SU-DHL-6 (cell line): ENCODE data around the gene INO80.

Source experiments
- H2AFZ ChIP-seq: fragments of 200-600 bp; sonication (generic); 2 replicates; pipeline ENCODE4 v1.6.1; 2014; ENCODE audit warnings: low read depth, mild to moderate bottlenecking, moderate library complexity, mixed read lengths, antibody characterized with exemption, low read length; ENCODE audit not compliant: severe bottlenecking
- H3F3A ChIP-seq: fragments of 200-600 bp; shearing (Covaris generic); 2 replicates; pipeline ENCODE4 v1.6.0; 2016; ENCODE audit warnings: antibody characterized with exemption, mild to moderate bottlenecking; ENCODE audit not compliant: insufficient read depth
- H3K27ac ChIP-seq: fragments of 200-600 bp; sonication (generic); 2 replicates; pipeline ENCODE4 v1.5.1; 2016; ENCODE audit warnings: low read depth, mild to moderate bottlenecking, low read length, moderate library complexity, mixed read lengths
- H3K27me3 ChIP-seq: fragments of 200-600 bp; sonication (generic), shearing (Covaris generic); 2 replicates; pipeline ENCODE4 v1.6.0; 2014; ENCODE audit warnings: mild to moderate bottlenecking, low read length
- H3K36me3 ChIP-seq: fragments of 200-600 bp; sonication (generic); 2 replicates; pipeline ENCODE4 v1.6.1; 2014; ENCODE audit warnings: mild to moderate bottlenecking, low read length, mixed read lengths
- H3K4me2 ChIP-seq: fragments of 300-600, 200-600 bp; shearing (Covaris generic), sonication (generic); 2 replicates; pipeline ENCODE4 v1.6.0; 2014; ENCODE audit warnings: low read length, low read depth, mild to moderate bottlenecking; ENCODE audit not compliant: poor library complexity, severe bottlenecking
- H3K4me3 ChIP-seq: fragments of 200-600 bp; sonication (generic); 2 replicates; pipeline ENCODE4 v1.5.1; 2014; ENCODE audit warnings: antibody characterized with exemption, low read length, mild to moderate bottlenecking, mixed read lengths; ENCODE audit not compliant: insufficient read depth, poor library complexity, severe bottlenecking
- H3K79me2 ChIP-seq: fragments of 200-600 bp; sonication (generic); 2 replicates; pipeline ENCODE4 v1.6.1; 2014; ENCODE audit warnings: mild to moderate bottlenecking, low read length, moderate library complexity; ENCODE audit not compliant: insufficient read depth
- H3K9ac ChIP-seq: fragments of 200-600 bp; sonication (generic); 2 replicates; pipeline ENCODE4 v1.7.0; 2014; ENCODE audit warnings: mild to moderate bottlenecking, low read length
- H3K9me2 ChIP-seq: fragments of 200-600 bp; sonication (generic); replicated peaks from 2 replicates; pipeline ENCODE4 v1.6.1; 2014; ENCODE audit warnings: low read length; ENCODE audit not compliant: insufficient read depth
- H3K9me3 ChIP-seq: fragments of 200-600 bp; sonication (generic); 2 replicates; pipeline ENCODE4 v1.6.1; 2014; ENCODE audit warnings: low read length, mixed read lengths; ENCODE audit not compliant: insufficient read depth
- H4K20me1 ChIP-seq: fragments of 200-600 bp; sonication (generic); 2 replicates; pipeline ENCODE4 v1.6.1; 2014; ENCODE audit warnings: low read depth, mild to moderate bottlenecking, antibody characterized with exemption, low read length, moderate library complexity, mixed read lengths
- EZH2phosphoT487 ChIP-seq: fragments of 200-600 bp; sonication (generic), shearing (Covaris generic); conservative IDR thresholded peaks from 2 replicates; pipeline ENCODE4 v1.6.1; 2018; ENCODE audit warnings: mild to moderate bottlenecking, antibody characterized with exemption, low read length, moderate library complexity, mixed read lengths
- TF ChIP-seq, protein P1 (sequence below): fragments of 200-600 bp; sonication (generic); IDR thresholded peaks from one replicate; pipeline ENCODE4 v1.5.1; 2017; ENCODE audit warnings: antibody characterized with exemption, mild to moderate bottlenecking, low read length, moderate library complexity; ENCODE audit not compliant: insufficient read depth, poor library complexity, severe bottlenecking

The INO80 gene

DNA sequence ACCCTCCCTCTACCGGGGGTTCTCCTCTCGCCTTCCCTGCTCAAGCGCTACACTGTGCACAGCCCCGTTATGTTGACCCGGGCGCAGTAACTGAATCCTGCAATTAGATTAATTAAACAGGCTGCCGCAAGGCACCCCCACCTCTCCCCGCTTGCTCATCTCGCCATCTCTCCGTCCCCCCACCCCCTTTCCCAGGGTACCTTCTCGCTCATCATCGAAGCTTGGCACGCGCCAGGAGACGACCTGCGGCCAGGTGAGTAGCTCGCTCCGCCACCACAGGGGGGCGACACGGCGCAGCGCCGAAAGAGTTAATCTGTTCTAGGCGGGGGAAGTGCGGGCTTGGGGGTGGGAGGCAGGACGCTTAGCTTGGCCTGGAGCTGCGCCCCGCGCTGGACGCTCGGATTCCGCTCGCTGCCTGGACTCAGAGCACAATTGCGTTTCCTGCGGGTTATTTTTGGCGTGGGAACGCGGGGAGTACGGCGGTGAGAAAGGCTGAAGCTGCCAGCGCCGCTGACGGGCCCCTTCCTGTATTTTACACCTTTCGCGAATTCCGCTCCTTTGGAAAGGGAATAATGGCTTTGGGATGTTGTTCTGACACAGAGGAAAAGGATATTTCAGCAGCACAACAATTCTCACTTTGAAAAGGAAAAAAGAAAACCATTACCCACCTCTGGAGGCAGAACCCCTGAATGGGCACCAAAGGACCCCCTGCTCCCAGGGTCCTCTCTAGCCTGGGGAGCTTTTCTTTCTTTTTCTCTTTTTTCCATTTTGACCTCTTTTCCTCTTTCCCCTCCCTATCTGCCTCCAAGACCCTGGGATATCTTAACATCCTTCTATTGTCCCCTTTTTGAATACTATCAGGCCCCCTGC, 185.4 kb downstream of the INO80 start:
- Histone ChIP-seq H3F3A (no peaks in the 10 kb centered on the region), H4K20me1 (no peaks in the 10 kb centered on the region), H3K79me2 (no peaks in the 10 kb centered on the region), H3K4me2 (peak overlapping the region; percentile 70), H3K27ac (no peak overlapping the region), H3K36me3 (no peaks in the 10 kb centered on the region), H3K4me3 (peak overlapping the region; percentile 17), H2AFZ (no peak overlapping the region), H3K9ac (no peak overlapping the region), H3K9me2 (no peaks in the 10 kb centered on the region), H3K27me3 (no peaks in the 10 kb centered on the region), H3K9me3 (no peaks in the 10 kb centered on the region)
- no peak for TF ChIP-seq EZH2phosphoT487
- TF ChIP-seq, protein P1, sequence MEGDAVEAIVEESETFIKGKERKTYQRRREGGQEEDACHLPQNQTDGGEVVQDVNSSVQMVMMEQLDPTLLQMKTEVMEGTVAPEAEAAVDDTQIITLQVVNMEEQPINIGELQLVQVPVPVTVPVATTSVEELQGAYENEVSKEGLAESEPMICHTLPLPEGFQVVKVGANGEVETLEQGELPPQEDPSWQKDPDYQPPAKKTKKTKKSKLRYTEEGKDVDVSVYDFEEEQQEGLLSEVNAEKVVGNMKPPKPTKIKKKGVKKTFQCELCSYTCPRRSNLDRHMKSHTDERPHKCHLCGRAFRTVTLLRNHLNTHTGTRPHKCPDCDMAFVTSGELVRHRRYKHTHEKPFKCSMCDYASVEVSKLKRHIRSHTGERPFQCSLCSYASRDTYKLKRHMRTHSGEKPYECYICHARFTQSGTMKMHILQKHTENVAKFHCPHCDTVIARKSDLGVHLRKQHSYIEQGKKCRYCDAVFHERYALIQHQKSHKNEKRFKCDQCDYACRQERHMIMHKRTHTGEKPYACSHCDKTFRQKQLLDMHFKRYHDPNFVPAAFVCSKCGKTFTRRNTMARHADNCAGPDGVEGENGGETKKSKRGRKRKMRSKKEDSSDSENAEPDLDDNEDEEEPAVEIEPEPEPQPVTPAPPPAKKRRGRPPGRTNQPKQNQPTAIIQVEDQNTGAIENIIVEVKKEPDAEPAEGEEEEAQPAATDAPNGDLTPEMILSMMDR: peak; percentile 89

DNA sequence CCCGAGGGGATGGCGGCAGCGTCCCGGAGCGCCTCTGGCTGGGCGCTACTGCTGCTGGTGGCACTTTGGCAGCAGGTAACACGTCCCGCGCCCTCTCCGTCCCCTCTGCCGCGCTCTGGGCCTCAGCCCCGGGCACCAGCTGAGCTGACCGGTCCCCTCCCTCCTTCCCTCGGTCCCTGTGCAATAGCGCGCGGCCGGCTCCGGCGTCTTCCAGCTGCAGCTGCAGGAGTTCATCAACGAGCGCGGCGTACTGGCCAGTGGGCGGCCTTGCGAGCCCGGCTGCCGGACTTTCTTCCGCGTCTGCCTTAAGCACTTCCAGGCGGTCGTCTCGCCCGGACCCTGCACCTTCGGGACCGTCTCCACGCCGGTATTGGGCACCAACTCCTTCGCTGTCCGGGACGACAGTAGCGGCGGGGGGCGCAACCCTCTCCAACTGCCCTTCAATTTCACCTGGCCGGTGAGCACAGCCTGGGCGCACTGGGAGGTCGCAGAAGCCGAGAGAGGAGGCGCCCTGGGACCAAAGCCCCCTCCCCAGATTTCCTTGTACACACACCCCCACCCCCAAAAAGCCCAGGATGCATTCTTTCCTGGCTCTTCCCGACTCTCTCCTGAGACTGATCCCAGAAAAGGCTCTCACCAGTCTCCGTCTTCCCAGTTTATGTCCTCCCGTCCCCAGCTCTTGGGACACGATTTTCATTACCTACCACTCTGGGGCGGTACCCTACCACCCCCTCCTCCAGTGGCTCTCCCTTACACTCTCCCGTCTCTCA, 186.2 kb downstream of the INO80 start:
- H3K9ac ChIP-seq: no peak overlapping the region
- H3K27ac ChIP-seq: no peak overlapping the region
- H3K4me2 ChIP-seq: peak overlapping the region; percentile 70
- H3K36me3 ChIP-seq: no peaks in the 10 kb centered on the region
- peak overlapping the region; percentile 56 for H3K4me3 ChIP-seq
- H3F3A ChIP-seq: no peaks in the 10 kb centered on the region
- H4K20me1 ChIP-seq: no peaks in the 10 kb centered on the region
- no peak for TF ChIP-seq EZH2phosphoT487
- TF ChIP-seq, protein P1: no peak
- no peaks in the 10 kb centered on the region for H3K9me3 ChIP-seq
- H2AFZ ChIP-seq: no peak overlapping the region
- H3K9me2 ChIP-seq: no peaks in the 10 kb centered on the region
- H3K27me3 ChIP-seq: no peaks in the 10 kb centered on the region
- no peaks in the 10 kb centered on the region for H3K79me2 ChIP-seq
